Keratinocyte (primary cell): ENCODE data around the gene PSMB10.
"Not testable (repeated sequence)": the region's sequence is repeated elsewhere in the genome, so short reads cannot be mapped to it uniquely, and the experiment has no call there.

ENCODE experiments used
- CTCF ChIP-seq, 3 experiments: IDR thresholded peaks in 1 of 3; conservative IDR thresholded peaks in 1 of 3; optimal IDR thresholded peaks in 1 of 3; 2 replicates in 2 of 3; 3 replicates in 1 of 3; pipeline versions ENCODE3 to v1.5.1; 2011; ENCODE audit warnings: low read length in 3 of 3, mild to moderate bottlenecking in 3 of 3, moderate library complexity in 2 of 3, control low read depth in 1 of 3, inconsistent platforms in 1 of 3; ENCODE audit not compliant: insufficient read depth in 2 of 3; ENCODE audit errors: extremely low read depth in 1 of 3
- EZH2 ChIP-seq: IDR thresholded peaks from one replicate; pipeline ENCODE4 v1.6.1; 2012; ENCODE audit warnings: inconsistent platforms, mild to moderate bottlenecking, low read length, moderate library complexity

GRCh38 chr16:67915496-67915769, 21.2 kb downstream of the PSMB10 start:
- not testable (repeated sequence) for TF ChIP-seq CTCF (optimal IDR thresholded peaks at IDR 0.05 in 1 of 3, IDR thresholded peaks at IDR 0.05 in 1 of 3, conservative IDR thresholded peaks at IDR 0.05 in 1 of 3; ENCODE audit: extremely low read depth in 1 of 3, insufficient read depth in 2 of 3, low read length in 3 of 3); EZH2
